HG02938 (cell line): ENCODE results near the gene RXYLT1.

Experiments
- ATAC-seq: cut with Tn5 transposase; IDR thresholded peaks from one replicate; pipeline ENCODE4 v1.9.1; 2021; ENCODE audit warnings: mild to moderate bottlenecking, moderate library complexity; ENCODE audit not compliant: unreplicated experiment

Gene RXYLT1

GRCh38 chr12:63802012-63802608 is 22.4 kb downstream of the RXYLT1 start:
- ATAC-seq: no peak

- no peak for ATAC-seq
Observed at GRCh38 chr12:63804746-63805145, 25.0 kb downstream of the RXYLT1 start.

- ATAC-seq: no peak
Observed at GRCh38 chr12:63805704-63806672, 26.3 kb downstream of the RXYLT1 start.

GRCh38 chr12:63808631-63809030 is 28.9 kb downstream of the RXYLT1 start:
- ATAC-seq: no peak

- no peak for ATAC-seq
Observed at GRCh38 chr12:63809566-63809965, 29.9 kb downstream of the RXYLT1 start.

GRCh38 chr12:63811334-63811733 is 31.6 kb downstream of the RXYLT1 start:
- no peak for ATAC-seq

GRCh38 chr12:63811755-63812154 is 32.0 kb downstream of the RXYLT1 start:
- no peak for ATAC-seq

GRCh38 chr12:63814146-63814772 is 34.5 kb downstream of the RXYLT1 start:
- ATAC-seq: peak; percentile 40

GRCh38 chr12:63815482-63815852 is 35.8 kb downstream of the RXYLT1 start:
- ATAC-seq: no peak

GRCh38 chr12:63816031-63816430 is 36.3 kb downstream of the RXYLT1 start:
- peak; percentile 47 for ATAC-seq

GRCh38 chr12:63820427-63820826 is 40.7 kb downstream of the RXYLT1 start:
- no peak for ATAC-seq

GRCh38 chr12:63821781-63822251 is 42.1 kb downstream of the RXYLT1 start:
- no peak for ATAC-seq

GRCh38 chr12:63822352-63822751 is 42.6 kb downstream of the RXYLT1 start:
- no peak for ATAC-seq

GRCh38 chr12:63823040-63823439 is 43.3 kb downstream of the RXYLT1 start:
- no peak for ATAC-seq

GRCh38 chr12:63826006-63826585 is 46.4 kb downstream of the RXYLT1 start:
- ATAC-seq: peak; percentile 77

- no peak for ATAC-seq
Observed at GRCh38 chr12:63828867-63829266, 49.2 kb downstream of the RXYLT1 start.

GRCh38 chr12:63836046-63836445 is 56.3 kb downstream of the RXYLT1 start:
- ATAC-seq: no peak

- no peak for ATAC-seq
Observed at GRCh38 chr12:63836936-63837335, 57.2 kb downstream of the RXYLT1 start.

- ATAC-seq: no peak
Observed at GRCh38 chr12:63838411-63838810, 58.7 kb downstream of the RXYLT1 start.

GRCh38 chr12:63841011-63841410 is 61.3 kb downstream of the RXYLT1 start:
- no peak for ATAC-seq

GRCh38 chr12:63841571-63841970 is 61.9 kb downstream of the RXYLT1 start:
- ATAC-seq: no peak
